AG04449 (cell line): ENCODE results near the gene CAPZA1.

Experiments used
- CTCF ChIA-PET: fragments of 350-600 bp; formaldehyde crosslinking; extraction: SDS; loops from one replicate; lab custom pipeline; 2021; ENCODE audit warnings: antibody characterized with exemption; lab: Yijun Ruan, JAX
- POLR2A ChIA-PET: fragments of 400-600, 350-600 bp; formaldehyde crosslinking; extraction: SDS; loops from one replicate; lab custom pipeline; 2020; ENCODE audit warnings: antibody characterized with exemption, inconsistent platforms; lab: Yijun Ruan, JAX
- DNase-seq: peaks from one replicate; pipeline ENCODE4 v3.0.0-alpha.2; 2010; ENCODE audit warnings: low read depth, low spot score
- H3K4me3 ChIP-seq: 2 replicates; pipeline ENCODE4 v1.5.1; 2011; ENCODE audit warnings: low read depth, mild to moderate bottlenecking, control low read depth, low read length
- TF ChIP-seq, protein P1 (sequence below): IDR thresholded peaks from one replicate; pipeline ENCODE4 v1.5.1; 2011; ENCODE audit warnings: mild to moderate bottlenecking, moderate library complexity, low read length, control low read depth, inconsistent platforms; ENCODE audit not compliant: insufficient read depth; ENCODE audit errors: missing control alignments

The CAPZA1 gene

DNA sequence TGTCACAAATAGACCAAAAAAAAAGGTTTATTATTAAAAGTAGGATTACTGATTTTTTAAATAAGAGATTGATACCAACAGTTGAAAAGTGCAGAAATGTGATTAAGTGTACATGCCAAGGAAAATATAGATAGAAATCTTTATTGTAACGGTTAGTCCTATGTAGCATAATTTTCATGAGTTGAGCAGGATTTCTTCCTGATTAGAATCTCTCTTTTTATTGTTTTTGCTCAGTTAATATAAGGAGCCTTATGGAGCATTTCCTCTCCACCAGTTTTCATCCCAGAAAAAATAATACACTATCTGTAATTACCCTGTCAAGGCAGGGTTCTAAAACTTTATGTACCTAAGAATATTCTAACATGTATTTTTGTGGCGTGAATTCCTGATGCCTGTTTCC lies 23.4 kb downstream of the CAPZA1 start:
- TF ChIP-seq, protein P1, sequence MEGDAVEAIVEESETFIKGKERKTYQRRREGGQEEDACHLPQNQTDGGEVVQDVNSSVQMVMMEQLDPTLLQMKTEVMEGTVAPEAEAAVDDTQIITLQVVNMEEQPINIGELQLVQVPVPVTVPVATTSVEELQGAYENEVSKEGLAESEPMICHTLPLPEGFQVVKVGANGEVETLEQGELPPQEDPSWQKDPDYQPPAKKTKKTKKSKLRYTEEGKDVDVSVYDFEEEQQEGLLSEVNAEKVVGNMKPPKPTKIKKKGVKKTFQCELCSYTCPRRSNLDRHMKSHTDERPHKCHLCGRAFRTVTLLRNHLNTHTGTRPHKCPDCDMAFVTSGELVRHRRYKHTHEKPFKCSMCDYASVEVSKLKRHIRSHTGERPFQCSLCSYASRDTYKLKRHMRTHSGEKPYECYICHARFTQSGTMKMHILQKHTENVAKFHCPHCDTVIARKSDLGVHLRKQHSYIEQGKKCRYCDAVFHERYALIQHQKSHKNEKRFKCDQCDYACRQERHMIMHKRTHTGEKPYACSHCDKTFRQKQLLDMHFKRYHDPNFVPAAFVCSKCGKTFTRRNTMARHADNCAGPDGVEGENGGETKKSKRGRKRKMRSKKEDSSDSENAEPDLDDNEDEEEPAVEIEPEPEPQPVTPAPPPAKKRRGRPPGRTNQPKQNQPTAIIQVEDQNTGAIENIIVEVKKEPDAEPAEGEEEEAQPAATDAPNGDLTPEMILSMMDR = no peak
- POLR2A ChIA-PET = no interaction called here
- no peak for DNase-seq
- no peak overlapping the region for H3K4me3 ChIP-seq
- CTCF ChIA-PET = interaction anchor here (0.7 to 1.1 kb wide), 3 partner anchors 10 to 252 kb away, joined by 3 read pairs; no protein-coding TSS in a partner anchor

DNA sequence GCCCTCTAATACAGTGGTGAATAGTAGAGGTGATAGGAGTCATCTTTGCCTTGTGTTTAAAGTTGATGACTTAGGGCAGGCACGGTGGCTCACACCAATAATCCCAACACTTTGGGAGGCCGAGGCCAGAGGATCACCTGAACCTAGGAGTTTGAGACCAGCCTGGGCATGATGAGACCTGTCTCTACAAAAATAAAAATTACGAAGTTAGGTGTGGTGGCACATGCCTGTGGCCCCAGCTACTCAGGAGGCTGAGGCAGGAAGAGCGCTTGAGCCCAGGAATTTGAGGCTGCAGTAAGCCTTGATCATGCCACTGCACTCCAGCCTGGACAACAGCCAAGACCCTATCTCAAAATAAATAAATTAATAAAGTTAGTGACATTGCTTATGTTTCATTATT lies 26.6 kb downstream of the CAPZA1 start:
- H3K4me3 ChIP-seq = no peak overlapping the region
- TF ChIP-seq, protein P1 = no peak
- no peak for DNase-seq
- CTCF ChIA-PET = interaction anchor here (1.3 kb wide), 1 partner anchor 18 kb away, joined by 3 read pairs; no protein-coding TSS in a partner anchor
- POLR2A ChIA-PET = interaction anchor here (0.9 to 1.0 kb wide), 2 partner anchors 15 to 28 kb away, joined by 3 read pairs; partner anchors contain the start of gene MOV10

DNA sequence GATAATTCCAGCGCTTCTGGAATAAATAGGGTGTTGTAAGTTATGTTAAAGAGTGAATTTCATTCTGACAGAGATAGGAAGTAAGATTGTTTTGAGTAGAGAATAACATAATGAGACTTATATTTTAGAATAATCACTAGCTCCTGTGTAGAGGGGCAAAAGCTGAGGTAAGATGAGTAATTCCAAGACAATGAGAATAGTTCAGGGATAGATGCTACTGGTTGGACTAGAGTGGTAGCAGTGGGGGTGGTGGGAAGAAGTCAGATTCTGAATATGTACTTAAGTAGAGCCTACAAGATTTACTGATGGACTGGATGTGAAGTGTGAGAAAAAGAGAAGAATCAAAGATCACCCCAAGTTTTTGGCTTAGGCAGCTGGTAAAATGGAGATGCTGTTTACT lies 31.6 kb downstream of the CAPZA1 start:
- ChIA-PET POLR2A (interaction anchor here (1.1 kb wide), 1 partner anchor 24 kb away, joined by 3 read pairs; the partner anchor contains the start of gene MOV10), CTCF (interaction anchor here (0.6 to 1.8 kb wide), 8 partner anchors 9 to 262 kb away, joined by 3 to 8 read pairs (median 4); a partner anchor contains a TSS)
- no peak overlapping the region for H3K4me3 ChIP-seq
- no peak for DNase-seq
- TF ChIP-seq, protein P1 = no peak

DNA sequence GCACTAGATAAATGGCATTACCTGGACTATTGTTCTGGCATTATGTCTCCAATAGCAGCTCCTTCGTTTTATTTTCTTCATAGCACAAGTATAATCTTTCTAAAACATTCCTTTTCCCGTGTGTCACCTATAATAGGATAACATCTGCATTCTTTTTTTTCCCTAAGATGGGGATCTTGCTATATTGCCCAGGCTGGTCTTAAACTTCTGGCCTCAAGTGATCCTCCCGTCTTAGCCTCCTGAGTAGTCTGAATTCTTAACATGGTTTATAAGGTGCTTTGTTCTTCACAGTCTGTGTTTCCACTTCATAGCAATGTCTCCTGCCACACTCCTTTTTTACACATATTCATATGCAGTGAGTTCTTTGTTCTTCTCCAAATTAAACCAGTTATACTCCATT lies 46.2 kb downstream of the CAPZA1 start:
- TF ChIP-seq, protein P1 = no peak
- ChIA-PET CTCF (interaction anchor here (0.8 kb wide), 1 partner anchor 275 kb away, joined by 3 read pairs; no protein-coding TSS in a partner anchor), POLR2A (no interaction called here)
- DNase-seq = no peak
- H3K4me3 ChIP-seq = no peak overlapping the region

DNA sequence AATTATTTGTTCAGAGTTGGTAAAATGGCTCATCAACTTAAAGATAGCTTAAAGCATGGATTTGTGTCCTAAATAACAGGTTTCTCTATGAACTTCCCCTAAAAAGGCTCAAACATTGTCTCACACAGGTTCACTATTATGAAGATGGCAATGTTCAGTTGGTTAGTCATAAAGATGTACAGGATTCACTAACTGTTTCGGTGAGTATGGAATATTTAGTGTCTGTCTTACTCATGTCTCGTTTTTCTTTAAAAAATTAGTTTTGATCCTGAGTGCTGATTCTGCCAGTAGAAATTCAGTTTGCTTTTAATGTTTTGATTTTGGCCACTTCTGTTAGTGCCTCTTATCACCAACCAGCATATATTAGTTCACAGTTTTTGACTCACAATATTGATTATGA lies 47.3 kb downstream of the CAPZA1 start:
- no peak for DNase-seq
- H3K4me3 ChIP-seq = no peak overlapping the region
- TF ChIP-seq, protein P1 = no peak
- ChIA-PET POLR2A (no interaction called here), CTCF (no interaction called here)

DNA sequence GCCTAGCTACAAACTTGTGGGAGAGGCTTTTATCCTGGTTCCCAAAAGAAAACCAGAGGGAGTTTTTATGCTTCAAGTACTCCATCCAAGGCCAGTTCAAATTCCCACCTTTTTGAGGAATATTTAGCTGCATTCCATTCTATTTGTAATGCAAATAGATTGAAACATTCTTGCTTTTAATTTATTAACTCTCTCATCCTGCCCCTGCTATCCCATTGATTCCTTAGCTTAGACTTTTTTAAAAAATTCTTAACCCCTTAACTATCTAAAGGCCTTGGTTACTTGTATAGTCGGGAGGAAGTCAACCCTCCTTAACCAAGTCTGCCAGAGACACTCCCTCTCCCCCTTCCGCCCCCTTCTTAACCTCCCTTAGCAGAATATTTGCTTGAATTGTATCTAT lies 52.4 kb downstream of the CAPZA1 start:
- CTCF ChIA-PET = interaction anchor here (0.9 to 2.5 kb wide), 12 partner anchors 11 to 281 kb away, joined by 3 to 8 read pairs (median 5); no protein-coding TSS in a partner anchor
- POLR2A ChIA-PET = interaction anchor here (1.2 kb wide), 1 partner anchor 29 kb away, joined by 5 read pairs; no protein-coding TSS in a partner anchor
- DNase-seq = no peak

More for the DNA sequence above, 52.4 kb downstream of the CAPZA1 start:
- TF ChIP-seq, protein P1 = no peak
- no peak overlapping the region for H3K4me3 ChIP-seq
